Activated T-helper 1 cell treated with anti-CD3 and anti-CD28 coated beads, Interleukin-12 subunit alpha, Interleukin-12 subunit beta, Interleukin-2, Interleukin-4 antibody, amounts not matched to agents 30 ng/mL and 10 ng/mL and 1 ng/mL, durations not matched to agents 14 hours and 24 hours and 36 hours (primary cell): ENCODE data around the gene PPM1J. TPM values are rescaled to one million over a fixed set of nuclear protein-coding genes. Genes with fewer than 3 reads are reported as not detected.

Experiments used
- DNase-seq: peaks from one replicate; pipeline ENCODE4 v3.0.0; 2021; ENCODE audit warnings: low spot score
- H3K27ac Mint-ChIP-seq: one replicate; pipeline ENCODE4 v1.8.0; 2021; ENCODE audit warnings: mild to moderate bottlenecking, mixed read lengths
- H3K27me3 Mint-ChIP-seq: one replicate; pipeline ENCODE4 v1.8.0; 2022; ENCODE audit warnings: mild to moderate bottlenecking, moderate library complexity, mixed read lengths; ENCODE audit not compliant: insufficient read depth
- H3K36me3 Mint-ChIP-seq: one replicate; pipeline ENCODE4 v1.8.0; 2021; ENCODE audit warnings: low read depth, mixed read lengths
- H3K4me1 Mint-ChIP-seq: one replicate; pipeline ENCODE4 v1.8.0; 2021; ENCODE audit warnings: low read depth, mixed read lengths
- H3K4me3 Mint-ChIP-seq: one replicate; pipeline ENCODE4 v1.8.0; 2021; ENCODE audit warnings: mild to moderate bottlenecking, moderate library complexity, mixed read lengths
- H3K9me3 Mint-ChIP-seq: one replicate; pipeline ENCODE4 v1.8.0; 2021; ENCODE audit warnings: mixed read lengths
- intact Hi-C: fragments of 100-400 bp; cut with micrococcal nuclease; formaldehyde crosslinking; loops from one replicate; pipeline ENCODE4 v1.15.1; 2024
- total RNA-seq: library from RNA; stranded (reverse); gene quantifications from 2 replicates; pipeline ENCODE4 v1.2.3, GENCODE V29; 2022

The PPM1J gene
- total RNA-seq, 1 donor from 2014 or later: 0.60 TPM

DNA sequence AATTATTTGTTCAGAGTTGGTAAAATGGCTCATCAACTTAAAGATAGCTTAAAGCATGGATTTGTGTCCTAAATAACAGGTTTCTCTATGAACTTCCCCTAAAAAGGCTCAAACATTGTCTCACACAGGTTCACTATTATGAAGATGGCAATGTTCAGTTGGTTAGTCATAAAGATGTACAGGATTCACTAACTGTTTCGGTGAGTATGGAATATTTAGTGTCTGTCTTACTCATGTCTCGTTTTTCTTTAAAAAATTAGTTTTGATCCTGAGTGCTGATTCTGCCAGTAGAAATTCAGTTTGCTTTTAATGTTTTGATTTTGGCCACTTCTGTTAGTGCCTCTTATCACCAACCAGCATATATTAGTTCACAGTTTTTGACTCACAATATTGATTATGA is 48.2 kb downstream of the PPM1J start:
- H3K36me3 Mint-ChIP-seq: peaks cover 66% of the 10 kb centered on the region
- H3K9me3 Mint-ChIP-seq: no peaks in the 10 kb centered on the region
- intact Hi-C loops: loop anchor here (2.0 kb wide), 2 partner anchors 16 to 38 kb away; no protein-coding TSS in a partner anchor
- no peaks in the 10 kb centered on the region for H3K27me3 Mint-ChIP-seq
- DNase-seq: no peak
- no peak overlapping the region for H3K4me3 Mint-ChIP-seq
- peaks cover 28% of the 10 kb centered on the region for H3K4me1 Mint-ChIP-seq
- H3K27ac Mint-ChIP-seq: peak overlapping the region; percentile 76

DNA sequence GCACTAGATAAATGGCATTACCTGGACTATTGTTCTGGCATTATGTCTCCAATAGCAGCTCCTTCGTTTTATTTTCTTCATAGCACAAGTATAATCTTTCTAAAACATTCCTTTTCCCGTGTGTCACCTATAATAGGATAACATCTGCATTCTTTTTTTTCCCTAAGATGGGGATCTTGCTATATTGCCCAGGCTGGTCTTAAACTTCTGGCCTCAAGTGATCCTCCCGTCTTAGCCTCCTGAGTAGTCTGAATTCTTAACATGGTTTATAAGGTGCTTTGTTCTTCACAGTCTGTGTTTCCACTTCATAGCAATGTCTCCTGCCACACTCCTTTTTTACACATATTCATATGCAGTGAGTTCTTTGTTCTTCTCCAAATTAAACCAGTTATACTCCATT is 49.3 kb downstream of the PPM1J start:
- intact Hi-C loops: loop anchor here (2.0 kb wide), 2 partner anchors 15 to 39 kb away; no protein-coding TSS in a partner anchor
- no peak for DNase-seq
- H3K9me3 Mint-ChIP-seq: no peaks in the 10 kb centered on the region
- peaks cover 63% of the 10 kb centered on the region for H3K36me3 Mint-ChIP-seq
- no peaks in the 10 kb centered on the region for H3K27me3 Mint-ChIP-seq
- H3K27ac Mint-ChIP-seq: no peak overlapping the region
- H3K4me3 Mint-ChIP-seq: no peak overlapping the region
- H3K4me1 Mint-ChIP-seq: peaks cover 28% of the 10 kb centered on the region

Other genes with a start within 250 kb of the PPM1J start
- gene WNT2B, start 206.4 kb downstream of the PPM1J start, total RNA-seq: 0.05 and 0.10 TPM in 2 replicates
- 12.2 and 13.5 TPM in 2 replicates for gene ST7L, start 96.2 kb downstream of the PPM1J start, total RNA-seq
- gene CAPZA1, start 95.5 kb downstream of the PPM1J start, total RNA-seq: 239 and 242 TPM in 2 replicates
- 64.6 and 66.2 TPM in 2 replicates for gene MOV10, start 40.7 kb downstream of the PPM1J start, total RNA-seq
- 50.4 and 63.4 TPM in 2 replicates for gene RHOC, start 8.2 kb downstream of the PPM1J start, total RNA-seq
- gene SLC16A1, start 240.9 kb upstream of the PPM1J start, total RNA-seq: 73.6 and 77.4 TPM in 2 replicates